H1 (cell line): ENCODE results near the gene MCM6. TPM values are rescaled to one million over a fixed set of nuclear protein-coding genes. Genes with fewer than 3 reads are reported as not detected.

ENCODE experiments used
- CTCF ChIA-PET: fragments of 300-600 bp; sonication (Branson Sonifier 250); formaldehyde crosslinking; loops from one replicate; lab custom pipeline; 2021; ENCODE audit not compliant: partially characterized antibody; lab: Charles Lee
- POLR2A ChIA-PET: fragments of 300-600 bp; sonication (Branson Sonifier 250); formaldehyde crosslinking; loops from one replicate; lab custom pipeline; 2021; ENCODE audit warnings: inconsistent platforms; ENCODE audit not compliant: partially characterized antibody; lab: Charles Lee
- DNase-seq, 2 experiments: peaks; one replicate each; pipeline versions ENCODE4 v3.0.0 to v3.0.0-alpha.2; 2010 to 2022; ENCODE audit warnings: low spot score in 2 of 2, low read depth in 1 of 2, mixed read lengths in 1 of 2
- FAIRE-seq: peaks from 2 replicates; lab custom pipeline; 2011; peaks lifted over from hg19 to GRCh38; lab: Jason Lieb, UNC
- H2AFZ ChIP-seq: 2 replicates; pipeline ENCODE4 v1.8.1; 2012; ENCODE audit warnings: low read length, inconsistent platforms
- H2AK5ac ChIP-seq: 2 replicates; pipeline ENCODE4 v1.6.1; 2013; ENCODE audit warnings: low read depth, low read length
- H2BK120ac ChIP-seq: replicated peaks from 2 replicates; pipeline ENCODE3; 2013; ENCODE audit warnings: low read depth, low read length, inconsistent platforms
- H2BK12ac ChIP-seq: 2 replicates; pipeline ENCODE4 v1.6.1; 2013; ENCODE audit warnings: low read depth, low read length
- H2BK15ac ChIP-seq: 2 replicates; pipeline ENCODE4 v1.6.1; 2013; ENCODE audit warnings: low read length
- H2BK20ac ChIP-seq: 2 replicates; pipeline ENCODE4 v1.6.1; 2013; ENCODE audit warnings: low read length
- H2BK5ac ChIP-seq: 2 replicates; pipeline ENCODE4 v1.6.1; 2013; ENCODE audit warnings: low read depth, low read length
- H3K14ac ChIP-seq: 2 replicates; pipeline ENCODE4 v1.6.1; 2013; ENCODE audit warnings: inconsistent platforms; ENCODE audit not compliant: insufficient read length
- H3K18ac ChIP-seq: 2 replicates; pipeline ENCODE4 v1.6.1; 2013; ENCODE audit warnings: low read length; ENCODE audit errors: extremely low read depth
- H3K23ac ChIP-seq: 2 replicates; pipeline ENCODE4 v1.6.1; 2013; ENCODE audit warnings: inconsistent platforms; ENCODE audit not compliant: insufficient read length
- H3K23me2 ChIP-seq: 2 replicates; pipeline ENCODE4 v1.6.1; 2013; ENCODE audit warnings: low read depth, low read length
- H3K27ac ChIP-seq: 2 replicates; pipeline ENCODE4 v1.6.1; 2011; ENCODE audit warnings: low read depth, low read length, inconsistent platforms
- H3K27me3 ChIP-seq, 4 experiments: replicated peaks in 1 of 4; 1 replicate in 1 of 4; 2 replicates in 3 of 4; pipeline versions ENCODE4 v1.6.1 to v1.8.1; 2011 to 2013; ENCODE audit warnings: low read length in 3 of 4, mild to moderate bottlenecking in 3 of 4, inconsistent platforms in 2 of 4, mixed read lengths in 2 of 4, moderate library complexity in 1 of 4; ENCODE audit not compliant: control insufficient read depth in 3 of 4, insufficient read depth in 3 of 4; ENCODE audit errors: extremely low read depth in 1 of 4
- H3K36me3 ChIP-seq, 4 experiments: 2 replicates each; pipeline versions ENCODE4 v1.6.1 to v1.8.1; 2011 to 2013; ENCODE audit warnings: mild to moderate bottlenecking in 4 of 4, low read length in 3 of 4, moderate library complexity in 2 of 4, control low read depth in 1 of 4, inconsistent platforms in 1 of 4; ENCODE audit not compliant: insufficient read depth in 4 of 4, control insufficient read depth in 2 of 4
- H3K4ac ChIP-seq: replicated peaks from 2 replicates; pipeline ENCODE3; 2013; ENCODE audit warnings: low read length, low read depth, mixed read lengths, inconsistent platforms; ENCODE audit not compliant: insufficient read length
- H3K4me1 ChIP-seq, 4 experiments: replicated peaks in 1 of 4; 1 replicate in 1 of 4; 2 replicates in 3 of 4; pipeline versions ENCODE4 v1.6.1 to v1.8.1; 2011 to 2013; ENCODE audit warnings: low read length in 3 of 4, inconsistent platforms in 2 of 4, mixed read lengths in 1 of 4; ENCODE audit not compliant: insufficient read depth in 4 of 4, control insufficient read depth in 3 of 4
- H3K4me2 ChIP-seq, 2 experiments: 2 replicates each; pipeline versions ENCODE4 v1.6.1 to v1.8.1; 2011 to 2013; ENCODE audit warnings: low read depth in 2 of 2, low read length in 2 of 2, control low read depth in 1 of 2, inconsistent platforms in 1 of 2, mild to moderate bottlenecking in 1 of 2; ENCODE audit not compliant: insufficient read depth in 1 of 2
- H3K4me3 ChIP-seq, 4 experiments: fragments of 200-600, 300-600 bp in 1 of 4; sonication (generic), shearing (Covaris generic), sonication (Bioruptor Twin) in 1 of 4; 2 replicates each; pipeline versions ENCODE4 v1.5.1 to v1.8.1; 2011 to 2016; ENCODE audit warnings: low read length in 4 of 4, low read depth in 3 of 4, control low read depth in 2 of 4, inconsistent platforms in 2 of 4, mild to moderate bottlenecking in 2 of 4, mixed read lengths in 1 of 4, moderate library complexity in 1 of 4; ENCODE audit not compliant: insufficient read depth in 2 of 4; ENCODE audit errors: extremely low read depth in 1 of 4
- H3K56ac ChIP-seq: replicated peaks from 2 replicates; pipeline ENCODE3; 2013; ENCODE audit warnings: low read depth, mild to moderate bottlenecking, mixed read lengths, low read length, inconsistent platforms; ENCODE audit not compliant: insufficient read length
- H3K79me1 ChIP-seq: 2 replicates; pipeline ENCODE4 v1.6.1; 2013; ENCODE audit warnings: low read depth, low read length, control low read depth
- H3K79me2 ChIP-seq, 2 experiments: 2 replicates each; pipeline versions ENCODE4 v1.6.1 to v1.8.1; 2012 to 2013; ENCODE audit warnings: low read length in 2 of 2, mild to moderate bottlenecking in 2 of 2, inconsistent platforms in 1 of 2; ENCODE audit not compliant: insufficient read depth in 2 of 2, control insufficient read depth in 1 of 2
- H3K9ac ChIP-seq, 4 experiments: replicated peaks in 1 of 4; 1 replicate in 1 of 4; 2 replicates in 3 of 4; pipeline versions ENCODE4 v1.6.1 to v1.8.1; 2011 to 2013; ENCODE audit warnings: low read depth in 3 of 4, low read length in 3 of 4, control low read depth in 2 of 4, mild to moderate bottlenecking in 2 of 4, moderate library complexity in 2 of 4, inconsistent platforms in 1 of 4; ENCODE audit errors: extremely low read depth in 1 of 4
- H3K9me3 ChIP-seq, 2 experiments: 2 replicates each; pipeline versions ENCODE4 v1.6.1 to v1.8.1; 2012 to 2013; ENCODE audit warnings: mild to moderate bottlenecking in 2 of 2, moderate library complexity in 2 of 2, control low read depth in 1 of 2, inconsistent platforms in 1 of 2, low read depth in 1 of 2, low read length in 1 of 2, mixed read lengths in 1 of 2; ENCODE audit not compliant: insufficient read depth in 2 of 2
- H4K20me1 ChIP-seq, 2 experiments: replicated peaks in 1 of 2; 2 replicates each; pipeline versions ENCODE3 to v1.8.1; 2011 to 2013; ENCODE audit warnings: inconsistent platforms in 2 of 2, low read length in 2 of 2, mild to moderate bottlenecking in 1 of 2; ENCODE audit not compliant: insufficient read depth in 2 of 2, control insufficient read depth in 1 of 2
- H4K5ac ChIP-seq: 2 replicates; pipeline ENCODE4 v1.6.1; 2013; ENCODE audit warnings: low read length, low read depth, mixed read lengths, inconsistent platforms; ENCODE audit not compliant: insufficient read length
- H4K8ac ChIP-seq: 2 replicates; pipeline ENCODE4 v1.8.0; 2013; ENCODE audit warnings: mild to moderate bottlenecking, moderate library complexity, low read length, inconsistent platforms; ENCODE audit not compliant: insufficient read depth; ENCODE audit errors: extremely low read depth
- H4K91ac ChIP-seq: replicated peaks from 2 replicates; pipeline ENCODE3; 2013; ENCODE audit warnings: low read length, mixed read lengths, inconsistent platforms; ENCODE audit not compliant: insufficient read length
- KDM5A ChIP-seq: fragments of 200-600 bp; IDR thresholded peaks from 2 replicates; pipeline ENCODE4 v1.7.1; 2012; ENCODE audit warnings: mild to moderate bottlenecking, low read length, inconsistent platforms, mixed read lengths
- TEAD4 ChIP-seq: IDR thresholded peaks from 2 replicates; pipeline ENCODE4 v1.6.1; 2012; ENCODE audit warnings: low read depth, low read length, inconsistent platforms, mixed read lengths
- WGBS, 2 experiments: shearing (Covaris generic) in 1 of 2; methylation state at CpG; one replicate each; pipeline versions ENCODE4 v1.1.6 to v1.1.7; 2013 to 2015; ENCODE audit warnings: low lambda C conversion rate in 2 of 2, mixed read lengths in 2 of 2, inconsistent platforms in 1 of 2, low coverage in 1 of 2, missing lambda C conversion rate in 1 of 2; ENCODE audit not compliant: insufficient replicate concordance in 2 of 2, insufficient coverage in 1 of 2, insufficient read length in 1 of 2; ENCODE audit errors: extremely low coverage in 1 of 2, missing lambda C conversion rate in 1 of 2; 5-methylcytosine and 5-hydroxymethylcytosine counted together
- polyA plus RNA-seq, 7 experiments: library from polyadenylated mRNA; depleted of rRNA in 3 of 7; stranded (reverse) in 5 of 7; unstranded in 2 of 7; fragments of >200 nt in 5 of 7; fragments of 200-250 nt in 2 of 7; gene quantifications; 1 replicate in 5 of 7; 2 replicates in 1 of 7; 4 replicates in 1 of 7; pipeline versions ENCODE4 v1.2.1 to v1.2.3, GENCODE V29; 2011 to 2013; ENCODE audit warnings: missing spikeins in 2 of 7, mixed read lengths in 2 of 7
- total RNA-seq: library from RNA; stranded (reverse); fragmentation: NEBNext Ultra II Directional; extraction: Animal tissue kit (Norgen Biotek cat#: 25700); gene quantifications from 2 replicates; pipeline ENCODE4 v1.2.1, GENCODE V29; 2021

MCM6 gene
- total and polyA plus RNA-seq, 2 of the 8 experiments (the other 6 are each of a cell fraction or from before 2014, with no cell fraction given) = 60.2 to 134 TPM

DNA sequence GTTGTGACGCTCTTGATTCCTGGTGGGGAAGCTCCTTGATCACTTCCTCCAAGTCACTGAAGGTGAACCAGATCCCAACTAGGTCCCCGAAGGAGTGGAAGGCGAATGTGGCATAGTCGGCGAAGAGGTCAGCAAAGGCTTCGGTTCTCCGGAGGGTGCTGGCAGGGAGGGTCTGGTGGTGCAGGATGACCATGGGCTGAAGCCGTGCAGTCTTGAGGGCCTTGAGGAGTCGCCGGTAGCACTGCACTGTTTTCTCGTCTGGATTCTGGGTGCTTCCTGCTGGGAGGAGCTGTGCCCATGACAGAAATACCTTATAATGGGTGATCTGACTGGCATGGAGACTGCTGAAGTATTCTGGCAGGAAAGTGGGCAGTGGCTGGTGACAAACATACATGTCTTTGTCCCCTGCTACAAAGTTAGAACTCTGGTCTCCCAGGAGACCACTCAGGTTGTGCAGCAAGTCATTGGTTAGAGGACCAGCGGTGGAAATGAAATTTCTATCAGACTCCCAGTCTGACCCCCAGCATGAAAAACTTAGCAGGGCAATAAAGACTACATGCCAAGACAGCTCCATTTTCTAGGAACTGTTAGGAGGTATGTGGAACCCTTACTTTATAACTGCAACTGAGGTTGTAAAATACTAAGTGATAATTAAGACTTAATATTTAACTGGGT is 39.5 kb downstream of the MCM6 start, which contains the start of gene LCT:
Gene LCT, minus strand, starts transcription at position 589 of the 675 bp plus-strand sequence. Its CDS starts 15 bp downstream, at position 574.
- POLR2A ChIA-PET = interaction anchor here (0.6 to 2.0 kb wide), 4 partner anchors 11 to 17 kb away, joined by 3 to 5 read pairs (median 4); no protein-coding TSS in a partner anchor
- H2BK5ac ChIP-seq = no peak within 1 kb of the TSS
- no peak within 1 kb of the TSS for H2BK15ac ChIP-seq

More for the DNA sequence above, 39.5 kb downstream of the MCM6 start, which contains the start of gene LCT:
- Histone ChIP-seq H3K23ac (no peak within 1 kb of the TSS), H3K4me2 (no peak within 1 kb of the TSS), H2BK120ac (no peak within 1 kb of the TSS), H2BK12ac (no peak within 1 kb of the TSS), H3K79me1 (no peaks in the 10 kb centered on the region)
- no peak for FAIRE-seq
- CTCF ChIA-PET = interaction anchor here (0.9 to 1.3 kb wide), 4 partner anchors 18 to 160 kb away, joined by 3 to 4 read pairs (median 3); no protein-coding TSS in a partner anchor
- TF ChIP-seq KDM5A (no peak), TEAD4 (no peak)
- TF ChIP-seq, all 59 proteins: peak for 0
- WGBS, 2 experiments = 93% methylated on average over 12 of the region's 12 CpGs; no CpG with 5 or more reads in 1 of the 2 experiments
- no peak within 1 kb of the TSS for H2AFZ ChIP-seq
- no peak within 1 kb of the TSS for H4K8ac ChIP-seq
- no peak within 1 kb of the TSS for H3K4ac ChIP-seq
- H3K36me3 ChIP-seq = peaks cover 0 to 18% (median 6%) of the 10 kb centered on the region in 4 experiments; a peak in 5 of 8 replicates
- no peak within 1 kb of the TSS for H3K4me3 ChIP-seq
- DNase-seq = no peak
- no peaks in the 10 kb centered on the region for H4K20me1 ChIP-seq
- H3K23me2 ChIP-seq = no peaks in the 10 kb centered on the region
- H3K9ac ChIP-seq = no peak within 1 kb of the TSS
- H2AK5ac ChIP-seq = no peak within 1 kb of the TSS
- no peak within 1 kb of the TSS for H2BK20ac ChIP-seq
- H3K4me1 ChIP-seq = no peaks in the 10 kb centered on the region
- H4K91ac ChIP-seq = no peak within 1 kb of the TSS
- no peaks in the 10 kb centered on the region for H3K79me2 ChIP-seq
- no peak within 1 kb of the TSS for H3K14ac ChIP-seq
- no peaks in the 10 kb centered on the region for H3K27me3 ChIP-seq
- no peak within 1 kb of the TSS for H4K5ac ChIP-seq
- H3K27ac ChIP-seq = no peak within 1 kb of the TSS
- no peaks in the 10 kb centered on the region for H3K9me3 ChIP-seq
- no peak within 1 kb of the TSS for H3K18ac ChIP-seq
- H3K56ac ChIP-seq = no peak within 1 kb of the TSS
